ENCODE measurements around the gene BRWD1. TPM values are rescaled to one million over a fixed set of nuclear protein-coding genes. Genes with fewer than 3 reads are reported as not detected.
A peak's percentile ranks its signal among the peaks of the same experiment; 100 is the strongest.

The BRWD1 gene
- total RNA-seq, 1 experiment from 2014 or later: 141 TPM

- Histone ChIP-seq H3K79me2 (ENCODE audit: low read length) (peaks cover 37% of the 10 kb centered on the region), H3K27ac (ENCODE audit: low read length) (no peak overlapping the region)
Measured at GRCh38 chr21:39176271-39176709, 137.1 kb downstream of the BRWD1 start.

GRCh38 chr21:39175665-39176064 lies 137.8 kb downstream of the BRWD1 start:
- H2AFZ ChIP-seq (ENCODE audit: low read length): no peak overlapping the region
- no peaks in the 10 kb centered on the region for H4K20me1 ChIP-seq (ENCODE audit: insufficient read depth, low read depth, low read length)
- DNase-seq: no peak
- no peak overlapping the region for H3K9ac ChIP-seq (ENCODE audit: low read length)
- no peaks in the 10 kb centered on the region for H3K9me2 ChIP-seq (replicated peaks; ENCODE audit: insufficient read depth, low read length)
- H3K27me3 ChIP-seq (ENCODE audit: low read length): no peaks in the 10 kb centered on the region
- no peak overlapping the region for H3K4me2 ChIP-seq (ENCODE audit: low read depth, low read length, poor library complexity, severe bottlenecking)
- H3K79me2 ChIP-seq (ENCODE audit: low read length): peaks cover 31% of the 10 kb centered on the region
- no peak overlapping the region for H3K27ac ChIP-seq (ENCODE audit: low read length)
- H3K9me3 ChIP-seq (ENCODE audit: low read length): no peaks in the 10 kb centered on the region
- H3K4me1 ChIP-seq (ENCODE audit: low read length): peaks cover 2% of the 10 kb centered on the region; the same call in 1 of the 2 replicates
- H3K36me3 ChIP-seq (ENCODE audit: insufficient read depth, low read length): peaks cover 82% of the 10 kb centered on the region
- H3K4me3 ChIP-seq (ENCODE audit: low read length): no peak overlapping the region

More at GRCh38 chr21:39176271-39176709, 137.1 kb downstream of the BRWD1 start:
- Histone ChIP-seq H3K9me2 (replicated peaks; ENCODE audit: insufficient read depth, low read length) (no peaks in the 10 kb centered on the region), H3K27me3 (ENCODE audit: low read length) (no peaks in the 10 kb centered on the region), H3K9me3 (ENCODE audit: low read length) (no peaks in the 10 kb centered on the region), H4K20me1 (ENCODE audit: insufficient read depth, low read depth, low read length) (no peaks in the 10 kb centered on the region), H3K4me3 (ENCODE audit: low read length) (no peak overlapping the region), H3K36me3 (ENCODE audit: insufficient read depth, low read length) (peaks cover 77% of the 10 kb centered on the region), H3K4me1 (ENCODE audit: low read length) (peaks cover 8% of the 10 kb centered on the region), H3K9ac (ENCODE audit: low read length) (no peak overlapping the region), H2AFZ (ENCODE audit: low read length) (no peak overlapping the region), H3K4me2 (ENCODE audit: low read depth, low read length, poor library complexity, severe bottlenecking) (no peak overlapping the region)
- no peak for DNase-seq

GRCh38 chr21:39175154-39175553 lies 138.3 kb downstream of the BRWD1 start:
- H3K4me2 ChIP-seq (ENCODE audit: low read depth, low read length, poor library complexity, severe bottlenecking): no peak overlapping the region
- peak; percentile 56 for DNase-seq
- peaks cover 83% of the 10 kb centered on the region for H3K36me3 ChIP-seq (ENCODE audit: insufficient read depth, low read length)
- H3K4me1 ChIP-seq (ENCODE audit: low read length): no peaks in the 10 kb centered on the region
- no peaks in the 10 kb centered on the region for H3K9me2 ChIP-seq (replicated peaks; ENCODE audit: insufficient read depth, low read length)
- H4K20me1 ChIP-seq (ENCODE audit: insufficient read depth, low read depth, low read length): no peaks in the 10 kb centered on the region
- H3K9ac ChIP-seq (ENCODE audit: low read length): no peak overlapping the region
- peaks cover 26% of the 10 kb centered on the region for H3K79me2 ChIP-seq (ENCODE audit: low read length)
- no peak overlapping the region for H3K4me3 ChIP-seq (ENCODE audit: low read length)
- no peak overlapping the region for H3K27ac ChIP-seq (ENCODE audit: low read length)
- no peak overlapping the region for H2AFZ ChIP-seq (ENCODE audit: low read length)
- no peaks in the 10 kb centered on the region for H3K27me3 ChIP-seq (ENCODE audit: low read length)
- H3K9me3 ChIP-seq (ENCODE audit: low read length): no peaks in the 10 kb centered on the region

GRCh38 chr21:39173716-39174680 lies 139.4 kb downstream of the BRWD1 start:
- Histone ChIP-seq H3K9ac (ENCODE audit: low read length) (no peak overlapping the region), H3K9me3 (ENCODE audit: low read length) (no peaks in the 10 kb centered on the region), H2AFZ (ENCODE audit: low read length) (no peak overlapping the region), H3K27me3 (ENCODE audit: low read length) (no peaks in the 10 kb centered on the region), H3K4me1 (ENCODE audit: low read length) (no peaks in the 10 kb centered on the region), H3K4me2 (ENCODE audit: low read depth, low read length, poor library complexity, severe bottlenecking) (no peak overlapping the region), H3K36me3 (ENCODE audit: insufficient read depth, low read length) (peaks cover 80% of the 10 kb centered on the region), H3K4me3 (ENCODE audit: low read length) (no peak overlapping the region), H3K9me2 (replicated peaks; ENCODE audit: insufficient read depth, low read length) (no peaks in the 10 kb centered on the region), H3K79me2 (ENCODE audit: low read length) (peaks cover 15% of the 10 kb centered on the region), H4K20me1 (ENCODE audit: insufficient read depth, low read depth, low read length) (no peaks in the 10 kb centered on the region), H3K27ac (ENCODE audit: low read length) (no peak overlapping the region)
- DNase-seq: no peak

- Histone ChIP-seq H3K27me3 (ENCODE audit: low read length) (no peaks in the 10 kb centered on the region; the same call in 1 of the 2 replicates), H3K4me1 (ENCODE audit: low read length) (no peaks in the 10 kb centered on the region), H3K4me3 (ENCODE audit: low read length) (no peak overlapping the region), H3K4me2 (ENCODE audit: low read depth, low read length, poor library complexity, severe bottlenecking) (no peak overlapping the region), H3K9me3 (ENCODE audit: low read length) (peaks cover 1% of the 10 kb centered on the region; the same call in 1 of the 2 replicates), H4K20me1 (ENCODE audit: insufficient read depth, low read depth, low read length) (no peaks in the 10 kb centered on the region), H3K9me2 (replicated peaks; ENCODE audit: insufficient read depth, low read length) (no peaks in the 10 kb centered on the region), H3K9ac (ENCODE audit: low read length) (no peak overlapping the region), H3K36me3 (ENCODE audit: insufficient read depth, low read length) (peaks cover 51% of the 10 kb centered on the region), H3K79me2 (ENCODE audit: low read length) (no peaks in the 10 kb centered on the region), H3K27ac (ENCODE audit: low read length) (no peak overlapping the region), H2AFZ (ENCODE audit: low read length) (no peak overlapping the region)
- DNase-seq: no peak
Measured at GRCh38 chr21:39169906-39170305, 143.5 kb downstream of the BRWD1 start.

GRCh38 chr21:39168800-39169199 lies 144.6 kb downstream of the BRWD1 start:
- H2AFZ ChIP-seq (ENCODE audit: low read length): no peak overlapping the region
- no peak overlapping the region for H3K4me2 ChIP-seq (ENCODE audit: low read depth, low read length, poor library complexity, severe bottlenecking)
- no peaks in the 10 kb centered on the region for H3K79me2 ChIP-seq (ENCODE audit: low read length)

GRCh38 chr21:39164523-39164922 lies 148.9 kb downstream of the BRWD1 start:
- Histone ChIP-seq H3K79me2 (ENCODE audit: low read length) (no peaks in the 10 kb centered on the region), H3K27me3 (ENCODE audit: low read length) (no peaks in the 10 kb centered on the region; the same call in 1 of the 2 replicates), H4K20me1 (ENCODE audit: insufficient read depth, low read depth, low read length) (no peaks in the 10 kb centered on the region), H3K4me1 (ENCODE audit: low read length) (no peaks in the 10 kb centered on the region), H3K9me2 (replicated peaks; ENCODE audit: insufficient read depth, low read length) (no peaks in the 10 kb centered on the region), H3K4me2 (ENCODE audit: low read depth, low read length, poor library complexity, severe bottlenecking) (no peak overlapping the region), H3K36me3 (ENCODE audit: insufficient read depth, low read length) (peaks cover 2% of the 10 kb centered on the region), H3K9me3 (ENCODE audit: low read length) (peaks cover 4% of the 10 kb centered on the region; the same call in 1 of the 2 replicates), H2AFZ (ENCODE audit: low read length) (no peak overlapping the region), H3K27ac (ENCODE audit: low read length) (no peak overlapping the region), H3K9ac (ENCODE audit: low read length) (no peak overlapping the region), H3K4me3 (ENCODE audit: low read length) (no peak overlapping the region)
- no peak for DNase-seq

More at GRCh38 chr21:39168800-39169199, 144.6 kb downstream of the BRWD1 start:
- no peak overlapping the region for H3K27ac ChIP-seq (ENCODE audit: low read length)
- H3K4me3 ChIP-seq (ENCODE audit: low read length): no peak overlapping the region
- H3K9me3 ChIP-seq (ENCODE audit: low read length): peaks cover 4% of the 10 kb centered on the region; the same call in 1 of the 2 replicates
- H4K20me1 ChIP-seq (ENCODE audit: insufficient read depth, low read depth, low read length): no peaks in the 10 kb centered on the region
- H3K9me2 ChIP-seq (replicated peaks; ENCODE audit: insufficient read depth, low read length): no peaks in the 10 kb centered on the region
- H3K4me1 ChIP-seq (ENCODE audit: low read length): no peaks in the 10 kb centered on the region
- H3K36me3 ChIP-seq (ENCODE audit: insufficient read depth, low read length): peaks cover 40% of the 10 kb centered on the region
- H3K27me3 ChIP-seq (ENCODE audit: low read length): no peaks in the 10 kb centered on the region; the same call in 1 of the 2 replicates
- no peak overlapping the region for H3K9ac ChIP-seq (ENCODE audit: low read length)
- no peak for DNase-seq

GRCh38 chr21:39161064-39161463 lies 152.4 kb downstream of the BRWD1 start:
- H3K4me2 ChIP-seq (ENCODE audit: low read depth, low read length, poor library complexity, severe bottlenecking): no peak overlapping the region
- H3K9ac ChIP-seq (ENCODE audit: low read length): no peak overlapping the region
- H4K20me1 ChIP-seq (ENCODE audit: insufficient read depth, low read depth, low read length): no peaks in the 10 kb centered on the region
- DNase-seq: no peak
- H2AFZ ChIP-seq (ENCODE audit: low read length): no peak overlapping the region
- no peaks in the 10 kb centered on the region for H3K36me3 ChIP-seq (ENCODE audit: insufficient read depth, low read length)
- no peaks in the 10 kb centered on the region for H3K79me2 ChIP-seq (ENCODE audit: low read length)
- no peak overlapping the region for H3K4me3 ChIP-seq (ENCODE audit: low read length)
- no peaks in the 10 kb centered on the region for H3K9me2 ChIP-seq (replicated peaks; ENCODE audit: insufficient read depth, low read length)
- no peak overlapping the region for H3K27ac ChIP-seq (ENCODE audit: low read length)
- peaks cover 4% of the 10 kb centered on the region; the same call in 1 of the 2 replicates for H3K9me3 ChIP-seq (ENCODE audit: low read length)
- H3K27me3 ChIP-seq (ENCODE audit: low read length): no peaks in the 10 kb centered on the region; the same call in 1 of the 2 replicates
- H3K4me1 ChIP-seq (ENCODE audit: low read length): no peaks in the 10 kb centered on the region

All from Karpas-422 (cell line).